Body of pancreas (tissue), 4 donors: Measurements from ENCODE around the gene EEF1AKMT3. TPM values are rescaled to one million over a fixed set of nuclear protein-coding genes. Genes with fewer than 3 reads are reported as not detected.
A peak's percentile ranks its signal among the peaks of the same experiment; 100 is the strongest.
"Not testable (repeated sequence)": the region's sequence is repeated elsewhere in the genome, so short reads cannot be mapped to it uniquely, and the experiment has no call there.

Experiments used
- ATAC-seq: fragments of 150-250 bp; one replicate; pipeline ENCODE4 v1.9.1; 2016
- DNase-seq, 4 donors: peaks; one replicate each; pipeline ENCODE4 v3.0.0-alpha.2; 2019
- H3K27ac ChIP-seq, 4 donors: fragments of 200-600 bp; sonication (generic); 1 replicate in 3 of 4; 2 replicates in 1 of 4; pipeline versions ENCODE4 v1.5.1 to v1.6.1; 2016 to 2019; ENCODE audit warnings: mild to moderate bottlenecking in 1 of 4, mixed read lengths in 1 of 4, moderate library complexity in 1 of 4
- H3K27me3 ChIP-seq, 2 donors: fragments of 200-600 bp; sonication (generic); one replicate each; pipeline ENCODE4 v1.6.0; 2016; ENCODE audit warnings: mild to moderate bottlenecking in 1 of 2
- H3K36me3 ChIP-seq, 2 donors: fragments of 200-600 bp; sonication (generic); replicated peaks in 1 of 2; 2 replicates each; pipeline ENCODE4 v1.5.1; 2016; ENCODE audit warnings: low read depth in 2 of 2; ENCODE audit not compliant: insufficient read depth in 1 of 2
- H3K4me1 ChIP-seq: fragments of 200-600 bp; sonication (generic); one replicate; pipeline ENCODE4 v1.6.0; 2016
- H3K4me3 ChIP-seq, 2 donors: fragments of 200-600 bp; sonication (generic); 1 replicate in 1 of 2; 2 replicates in 1 of 2; pipeline ENCODE4 v1.5.1; 2016 to 2019
- H3K9me3 ChIP-seq, 3 donors: fragments of 200-600 bp; sonication (generic); 1 replicate in 2 of 3; 2 replicates in 1 of 3; pipeline ENCODE4 v1.5.1; 2016
- POLR2A ChIP-seq, 3 donors: fragments of 450-650 bp; IDR thresholded peaks; one replicate each; pipeline ENCODE4 v1.6.1; 2016; ENCODE audit warnings: antibody characterized with exemption in 3 of 3, mild to moderate bottlenecking in 2 of 3
- WGBS, 2 donors: methylation state at CpG; one replicate each; pipeline ENCODE4 v1.1.5; 2017; 5-methylcytosine and 5-hydroxymethylcytosine counted together
- intact Hi-C: fragments of 100-400 bp; cut with DNase I; formaldehyde crosslinking; loops from one replicate; pipeline ENCODE4 v1.15.1; 2023
- total RNA-seq, 2 donors: library from RNA; depleted of rRNA; stranded (reverse); fragments of >200 nt; gene quantifications; one replicate each; pipeline ENCODE4 v1.1.0, GENCODE V29; 2016
- TF ChIP-seq, protein P1 (sequence below), 7 experiments: fragments of 450-650 bp in 4 of 7; fragments of 200-600 bp in 3 of 7; sonication (generic) in 3 of 7; IDR thresholded peaks; one replicate each; pipeline ENCODE4 v1.5.1; 2016 to 2019; ENCODE audit warnings: antibody characterized with exemption in 7 of 7

EEF1AKMT3 gene
- total RNA-seq, 2 donors from 2014 or later: 11.2 to 15.0 TPM

DNA sequence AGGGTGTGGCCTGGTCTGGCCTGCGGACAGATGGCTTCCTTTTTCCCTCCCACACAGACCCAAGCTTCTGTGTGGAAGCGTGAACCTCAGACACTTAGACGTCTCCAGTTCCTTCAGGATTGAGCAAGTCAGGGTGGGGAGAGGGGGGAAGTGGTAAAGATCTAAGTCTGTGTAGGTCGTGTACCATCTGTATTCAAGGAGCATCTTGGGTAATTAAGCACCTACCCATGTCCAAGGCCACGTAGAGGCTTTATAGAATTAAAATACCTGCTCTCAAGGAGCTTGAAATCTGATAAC lies 44.4 kb downstream of the EEF1AKMT3 start:
- ATAC-seq: peak; percentile 14
- intact Hi-C loops: no loop called here
- peaks cover 0 to 7% of the 10 kb centered on the region in 2 donors for H3K36me3 ChIP-seq
- 57 to 67% methylated on average over 5 of the region's 5 CpGs for WGBS, 2 donors
- TF ChIP-seq POLR2A (IDR thresholded peaks at IDR 0.05): no peak
- TF ChIP-seq, protein P1, sequence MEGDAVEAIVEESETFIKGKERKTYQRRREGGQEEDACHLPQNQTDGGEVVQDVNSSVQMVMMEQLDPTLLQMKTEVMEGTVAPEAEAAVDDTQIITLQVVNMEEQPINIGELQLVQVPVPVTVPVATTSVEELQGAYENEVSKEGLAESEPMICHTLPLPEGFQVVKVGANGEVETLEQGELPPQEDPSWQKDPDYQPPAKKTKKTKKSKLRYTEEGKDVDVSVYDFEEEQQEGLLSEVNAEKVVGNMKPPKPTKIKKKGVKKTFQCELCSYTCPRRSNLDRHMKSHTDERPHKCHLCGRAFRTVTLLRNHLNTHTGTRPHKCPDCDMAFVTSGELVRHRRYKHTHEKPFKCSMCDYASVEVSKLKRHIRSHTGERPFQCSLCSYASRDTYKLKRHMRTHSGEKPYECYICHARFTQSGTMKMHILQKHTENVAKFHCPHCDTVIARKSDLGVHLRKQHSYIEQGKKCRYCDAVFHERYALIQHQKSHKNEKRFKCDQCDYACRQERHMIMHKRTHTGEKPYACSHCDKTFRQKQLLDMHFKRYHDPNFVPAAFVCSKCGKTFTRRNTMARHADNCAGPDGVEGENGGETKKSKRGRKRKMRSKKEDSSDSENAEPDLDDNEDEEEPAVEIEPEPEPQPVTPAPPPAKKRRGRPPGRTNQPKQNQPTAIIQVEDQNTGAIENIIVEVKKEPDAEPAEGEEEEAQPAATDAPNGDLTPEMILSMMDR (IDR thresholded peaks at IDR 0.05): no peak
- no peaks in the 10 kb centered on the region for H3K9me3 ChIP-seq
- no peak overlapping the region for H3K27ac ChIP-seq
- peak in 1 of 4 donors; percentile 54 for DNase-seq
- H3K4me3 ChIP-seq: no peak overlapping the region
- H3K4me1 ChIP-seq: no peaks in the 10 kb centered on the region
- no peaks in the 10 kb centered on the region for H3K27me3 ChIP-seq

DNA sequence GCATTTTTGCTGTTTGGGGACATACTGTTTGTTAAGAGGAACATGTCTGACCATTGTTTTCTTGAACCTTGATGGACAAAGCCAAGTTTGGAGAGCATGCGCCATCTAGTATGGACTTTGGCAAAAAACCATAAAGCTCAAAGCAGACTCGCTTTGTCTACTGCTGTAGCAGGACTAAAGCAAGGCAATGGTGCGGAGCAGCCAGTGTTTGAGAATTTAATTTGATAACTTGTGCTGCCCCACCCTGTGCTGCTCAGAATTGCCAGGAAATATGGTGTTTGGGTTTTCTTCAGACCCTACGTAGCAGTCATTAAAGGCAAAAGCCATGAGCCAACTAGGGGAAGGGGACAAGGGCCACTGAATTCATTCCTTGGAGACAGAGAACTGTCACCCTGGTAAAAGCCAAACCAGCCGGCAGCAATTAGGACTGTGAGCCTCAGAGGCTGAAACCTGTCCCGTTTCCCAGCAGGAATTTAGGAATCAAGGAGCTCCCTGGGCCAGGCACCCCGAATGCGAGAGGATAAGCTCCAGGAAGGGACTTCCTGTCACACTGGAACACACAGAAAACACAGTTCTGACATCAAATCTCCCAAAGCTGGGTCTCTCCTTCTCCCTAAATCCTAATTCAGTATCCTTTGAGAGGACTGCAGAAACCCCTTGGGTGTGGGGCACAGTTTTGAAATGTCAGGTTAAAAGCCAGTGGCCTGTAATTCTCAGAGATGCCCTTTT lies 45.0 kb downstream of the EEF1AKMT3 start:
- intact Hi-C loops: no loop called here
- no peak for DNase-seq
- 83 to 88% methylated on average over 8 of the region's 8 CpGs for WGBS, 2 donors
- no peak for TF ChIP-seq POLR2A (IDR thresholded peaks at IDR 0.05)
- TF ChIP-seq, protein P1 (IDR thresholded peaks at IDR 0.05): no peak
- no peaks in the 10 kb centered on the region for H3K9me3 ChIP-seq
- peaks cover 0 to 10% of the 10 kb centered on the region in 2 donors for H3K36me3 ChIP-seq
- no peak for ATAC-seq
- no peaks in the 10 kb centered on the region for H3K27me3 ChIP-seq
- H3K4me1 ChIP-seq: no peaks in the 10 kb centered on the region
- H3K27ac ChIP-seq: no peak overlapping the region
- no peak overlapping the region for H3K4me3 ChIP-seq

DNA sequence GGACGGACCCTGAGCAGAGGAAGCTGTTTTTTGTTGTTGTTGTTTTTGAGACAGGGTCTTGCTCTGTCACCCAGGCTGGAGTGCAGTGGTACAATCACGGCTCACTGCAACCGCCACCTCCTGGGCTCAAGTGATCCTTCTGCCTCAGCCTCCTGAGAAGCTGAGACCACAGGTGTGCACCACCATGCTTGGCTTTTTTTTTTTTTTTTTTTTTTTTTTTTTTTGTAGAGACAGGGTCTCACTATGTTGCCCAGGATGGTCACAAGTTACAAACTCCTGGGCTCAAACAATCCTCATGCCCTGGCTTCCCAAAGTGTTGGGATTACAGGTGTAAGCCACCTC lies 45.5 kb downstream of the EEF1AKMT3 start:
- H3K9me3 ChIP-seq, DNase-seq, ATAC-seq, H3K4me1 ChIP-seq, intact Hi-C loops, H3K4me3 ChIP-seq, H3K27ac ChIP-seq, H3K27me3 ChIP-seq: not testable (repeated sequence)
- 89 to 97% methylated on average over 3 of the region's 3 CpGs for WGBS, 2 donors
- H3K36me3 ChIP-seq: peaks cover 4 to 13% of the 10 kb centered on the region in 2 donors

DNA sequence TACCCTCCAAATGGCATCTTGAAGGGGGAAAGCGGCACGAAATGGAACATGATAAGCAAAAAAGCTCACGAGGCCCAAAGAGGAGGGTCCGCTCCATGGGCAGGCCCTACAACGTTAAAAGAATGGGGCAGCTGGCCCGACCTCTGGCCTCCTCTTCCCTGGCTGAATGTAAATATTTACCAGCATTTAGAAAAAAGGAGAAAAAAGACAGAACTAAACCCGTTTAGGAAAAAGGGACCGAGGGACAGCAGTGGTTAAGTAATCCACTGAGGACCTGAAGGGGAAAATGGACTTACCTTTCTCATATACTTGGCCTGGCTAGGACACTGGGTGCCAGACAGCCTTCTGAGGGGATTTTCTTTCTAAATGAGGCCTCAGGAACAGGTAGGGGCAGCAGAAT lies 47.7 kb downstream of the EEF1AKMT3 start:
- ATAC-seq, DNase-seq, H3K27me3 ChIP-seq, H3K9me3 ChIP-seq, H3K4me1 ChIP-seq, H3K27ac ChIP-seq, intact Hi-C loops, H3K4me3 ChIP-seq: not testable (repeated sequence)
- H3K36me3 ChIP-seq: peaks cover 24 to 33% of the 10 kb centered on the region in 2 donors
- 69 to 71% methylated on average over 8 of the region's 8 CpGs for WGBS, 2 donors

DNA sequence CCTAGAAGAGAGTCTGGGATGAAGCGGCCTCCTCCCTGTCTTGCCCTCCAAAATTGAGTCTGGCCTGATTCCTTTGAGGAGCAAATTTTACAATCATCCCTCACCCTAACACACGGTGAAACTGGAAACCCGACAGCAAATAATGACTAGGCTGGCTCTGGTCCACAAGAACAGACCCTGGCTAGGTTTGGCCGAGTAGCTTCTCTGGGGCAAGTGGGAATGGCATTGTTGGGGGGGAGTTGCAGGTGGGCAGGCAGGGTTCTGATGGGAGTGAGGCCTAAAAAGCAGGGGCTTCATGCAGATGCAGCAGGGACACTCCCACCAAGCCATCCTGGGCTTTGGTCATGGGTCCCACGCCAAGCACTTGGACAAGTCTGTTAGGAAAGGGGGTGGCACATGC lies 48.6 kb downstream of the EEF1AKMT3 start:
- not testable (repeated sequence) for H3K4me1 ChIP-seq

DNA sequence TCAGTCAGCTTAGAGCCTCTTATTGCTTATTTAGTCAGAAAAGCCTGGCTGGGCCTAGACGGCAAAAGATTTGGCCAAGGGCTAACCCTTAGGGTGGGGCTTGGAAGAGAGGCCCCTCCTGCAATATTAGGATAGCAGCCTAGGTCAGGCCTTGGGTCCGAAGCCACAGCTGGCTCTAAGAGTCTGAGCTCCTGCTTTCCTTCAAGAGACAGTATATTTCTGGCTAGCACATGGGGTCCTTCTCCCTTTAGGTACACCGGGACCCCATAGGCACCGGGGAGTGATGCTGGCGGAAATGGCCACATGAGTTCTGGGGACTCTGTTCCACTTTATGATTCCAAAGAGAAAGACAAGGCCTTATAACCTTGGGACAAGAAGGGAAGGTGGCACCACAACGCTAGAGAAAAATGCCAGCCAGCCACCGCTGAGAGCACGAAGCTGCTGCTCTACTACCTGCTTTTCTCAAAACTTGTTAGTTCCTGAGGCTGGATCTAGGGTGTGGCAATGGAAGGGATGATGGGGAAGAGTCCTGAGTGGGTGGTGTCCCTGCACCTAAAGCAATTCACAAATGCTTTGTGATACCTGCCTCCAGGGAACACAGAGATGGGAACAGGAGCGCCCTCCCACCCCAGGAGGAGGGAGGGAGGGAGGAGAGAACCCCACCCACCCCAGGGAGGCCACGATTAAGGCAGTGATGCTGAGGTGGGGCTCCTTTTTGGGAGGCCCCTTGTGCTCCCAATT lies 49.2 kb downstream of the EEF1AKMT3 start:
- no peak for ATAC-seq
- no peak for DNase-seq
- H3K4me3 ChIP-seq: no peak overlapping the region
- H3K27me3 ChIP-seq: no peaks in the 10 kb centered on the region
- no peaks in the 10 kb centered on the region for H3K4me1 ChIP-seq
- WGBS, 2 donors: 87% methylated on average over 10 of the region's 10 CpGs
- no peaks in the 10 kb centered on the region for H3K9me3 ChIP-seq
- peaks cover 37 to 47% of the 10 kb centered on the region in 2 donors for H3K36me3 ChIP-seq
- intact Hi-C loops: no loop called here
- no peak overlapping the region for H3K27ac ChIP-seq
- no peak for TF ChIP-seq POLR2A (IDR thresholded peaks at IDR 0.05)
- TF ChIP-seq, protein P1 (IDR thresholded peaks at IDR 0.05): no peak

More for the DNA sequence above, 48.6 kb downstream of the EEF1AKMT3 start:
- intact Hi-C loops, H3K27ac ChIP-seq, H3K9me3 ChIP-seq, H3K27me3 ChIP-seq, ATAC-seq, H3K4me3 ChIP-seq, DNase-seq: not testable (repeated sequence)
- WGBS, 2 donors: 75% methylated on average over 5 of the region's 5 CpGs; no CpG with 5 or more reads in 1 of the 2 donors
- peaks cover 31 to 41% of the 10 kb centered on the region in 2 donors for H3K36me3 ChIP-seq
